ENCODE results near the gene CFAP74.

CFAP74 gene, protein sequence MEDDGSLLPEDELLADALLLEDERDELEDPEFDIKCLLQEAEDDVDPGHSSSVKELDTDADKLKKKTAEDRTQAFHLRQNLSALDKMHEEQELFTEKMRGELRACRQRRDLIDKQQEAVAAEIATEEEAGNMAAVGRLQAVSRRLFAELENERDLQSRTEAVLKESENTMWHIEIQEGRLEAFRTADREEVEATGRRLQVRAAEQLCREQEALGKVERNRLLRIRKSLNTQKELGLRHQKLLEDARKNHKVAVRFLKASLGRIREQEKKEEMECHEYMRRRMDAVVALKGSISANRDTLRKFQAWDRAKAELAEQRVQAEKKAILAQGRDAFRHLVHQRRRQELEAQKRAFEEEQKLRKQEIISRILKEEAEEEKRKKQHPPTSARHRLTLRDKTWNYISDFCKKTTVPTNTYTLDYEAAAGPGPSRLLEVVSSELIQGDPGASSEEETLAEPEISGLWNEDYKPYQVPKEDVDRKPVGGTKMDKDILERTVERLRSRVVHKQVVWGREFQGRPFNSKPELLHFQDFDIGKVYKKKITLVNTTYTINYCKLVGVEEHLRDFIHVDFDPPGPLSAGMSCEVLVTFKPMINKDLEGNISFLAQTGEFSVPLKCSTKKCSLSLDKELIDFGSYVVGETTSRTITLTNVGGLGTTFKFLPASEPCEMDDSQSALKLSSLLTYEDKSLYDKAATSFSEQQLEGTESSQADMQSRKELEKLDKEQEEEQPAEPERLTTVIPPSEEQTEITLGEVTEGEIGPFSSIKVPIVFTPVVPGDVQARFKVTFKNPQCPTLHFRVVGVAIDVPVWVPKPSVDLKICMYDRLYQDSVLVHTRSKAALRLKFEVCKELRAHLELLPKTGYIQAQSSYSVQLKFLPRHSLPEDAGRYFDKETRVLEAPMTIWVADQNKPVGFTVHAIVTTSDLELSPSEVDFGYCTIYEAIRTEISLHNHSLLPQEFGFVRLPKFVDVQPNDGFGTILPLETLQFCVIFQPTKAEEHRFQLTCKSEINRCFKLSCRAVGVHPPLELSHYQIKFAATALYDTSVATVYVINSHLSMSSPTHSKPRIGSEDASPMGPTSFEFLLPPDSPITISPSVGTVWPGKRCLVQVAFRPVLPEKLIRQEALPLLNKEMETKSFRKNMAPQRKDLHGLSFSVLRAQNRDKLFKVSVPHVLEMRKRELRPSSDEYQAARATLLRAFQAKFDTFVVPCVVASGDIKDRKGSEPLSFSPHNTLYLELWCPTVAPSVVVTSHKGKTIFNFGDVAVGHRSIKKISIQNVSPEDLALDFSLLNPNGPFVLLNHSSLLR (N-terminal part only)

DNA sequence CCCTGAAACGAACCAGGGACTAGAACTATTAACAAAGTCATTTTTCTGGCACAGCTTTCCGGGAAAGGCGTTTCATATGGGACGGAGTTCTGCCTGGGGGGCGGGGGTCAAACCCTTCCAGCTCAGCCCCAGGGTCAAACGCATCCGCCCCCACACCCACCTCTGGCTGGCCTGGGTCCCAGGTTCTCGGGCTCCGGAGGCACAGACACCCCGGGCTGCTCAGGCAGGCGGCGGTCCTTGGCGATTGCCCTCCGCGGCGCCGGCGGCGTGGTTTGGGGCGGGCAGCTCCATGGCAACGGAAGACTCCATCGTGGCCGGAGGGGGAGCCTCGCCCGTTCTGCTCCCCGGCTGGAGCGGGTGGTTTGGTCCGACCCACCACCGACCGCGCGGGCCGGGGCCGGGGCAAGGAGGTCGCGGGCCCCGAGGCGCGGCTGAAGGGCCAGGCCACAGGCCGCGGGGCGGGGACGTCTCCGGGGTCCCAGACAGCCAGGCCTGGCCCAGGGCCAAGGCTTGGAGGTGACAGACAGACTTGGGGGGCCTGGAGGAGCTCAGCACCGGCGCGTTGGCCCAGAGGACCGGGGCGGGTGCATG is at the start of gene CFAP74:
Gene CFAP74, minus strand, starts transcription at position 246 of the 591 bp plus-strand sequence. CDS start 12,830 bp downstream, outside the sequence.
- no peak within 1 kb of the TSS for H3K4me3 ChIP-seq (ENCODE audit: control insufficient read depth, low read depth, low read length)
- TF ChIP-seq, protein P1, sequence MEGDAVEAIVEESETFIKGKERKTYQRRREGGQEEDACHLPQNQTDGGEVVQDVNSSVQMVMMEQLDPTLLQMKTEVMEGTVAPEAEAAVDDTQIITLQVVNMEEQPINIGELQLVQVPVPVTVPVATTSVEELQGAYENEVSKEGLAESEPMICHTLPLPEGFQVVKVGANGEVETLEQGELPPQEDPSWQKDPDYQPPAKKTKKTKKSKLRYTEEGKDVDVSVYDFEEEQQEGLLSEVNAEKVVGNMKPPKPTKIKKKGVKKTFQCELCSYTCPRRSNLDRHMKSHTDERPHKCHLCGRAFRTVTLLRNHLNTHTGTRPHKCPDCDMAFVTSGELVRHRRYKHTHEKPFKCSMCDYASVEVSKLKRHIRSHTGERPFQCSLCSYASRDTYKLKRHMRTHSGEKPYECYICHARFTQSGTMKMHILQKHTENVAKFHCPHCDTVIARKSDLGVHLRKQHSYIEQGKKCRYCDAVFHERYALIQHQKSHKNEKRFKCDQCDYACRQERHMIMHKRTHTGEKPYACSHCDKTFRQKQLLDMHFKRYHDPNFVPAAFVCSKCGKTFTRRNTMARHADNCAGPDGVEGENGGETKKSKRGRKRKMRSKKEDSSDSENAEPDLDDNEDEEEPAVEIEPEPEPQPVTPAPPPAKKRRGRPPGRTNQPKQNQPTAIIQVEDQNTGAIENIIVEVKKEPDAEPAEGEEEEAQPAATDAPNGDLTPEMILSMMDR (IDR thresholded peaks at IDR 0.05; ENCODE audit: control insufficient read depth, insufficient read depth, low read depth, low read length, missing control alignments): no peak
- no peak for DNase-seq (ENCODE audit: low read depth)

DNA sequence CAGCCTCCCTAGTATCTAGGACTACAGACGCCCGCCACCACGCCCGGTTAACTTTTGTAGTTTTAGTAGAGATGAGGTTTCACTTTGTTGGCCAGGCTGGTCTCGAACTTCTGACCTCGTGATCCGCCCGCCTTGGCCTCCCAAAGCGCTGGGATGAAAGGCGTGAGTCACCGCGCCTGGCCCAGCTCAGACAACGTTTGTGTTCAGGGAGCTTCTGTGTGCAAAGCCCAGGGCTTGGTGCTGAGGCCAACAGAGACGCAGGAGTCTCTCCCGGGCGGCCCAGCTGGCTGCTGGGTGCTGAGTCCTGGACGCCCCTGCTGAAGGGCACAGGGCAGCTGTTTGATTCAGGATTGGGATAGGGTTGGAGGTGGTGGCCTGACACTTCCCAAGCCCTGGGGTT is 49.6 kb upstream of the CFAP74 start:
- DNase-seq (ENCODE audit: low read depth): no peak
- TF ChIP-seq, protein P1 (IDR thresholded peaks at IDR 0.05; ENCODE audit: control insufficient read depth, insufficient read depth, low read depth, low read length, missing control alignments): no peak
- no peak overlapping the region for H3K4me3 ChIP-seq (ENCODE audit: control insufficient read depth, low read depth, low read length)

DNA sequence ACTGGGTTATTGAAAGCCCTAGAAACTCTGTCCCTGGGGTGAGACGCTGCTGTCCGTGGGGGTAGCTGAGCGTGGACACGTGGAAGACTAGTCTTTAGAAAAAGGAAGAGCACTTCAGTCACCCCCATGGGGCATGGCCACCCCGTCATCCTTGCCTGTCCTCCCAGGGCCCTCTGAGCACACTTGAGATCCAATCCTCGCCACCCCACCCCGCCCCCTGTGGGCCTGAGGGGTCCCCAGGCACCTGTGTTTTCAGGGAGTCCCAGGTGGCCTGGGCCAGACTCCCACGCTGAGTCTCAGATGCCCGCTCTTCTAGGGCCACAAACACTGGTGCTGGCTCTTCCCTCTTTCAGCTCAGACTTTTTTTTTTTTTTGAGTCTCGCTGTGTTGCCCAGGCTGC is 49.2 kb upstream of the CFAP74 start:
- DNase-seq (ENCODE audit: low read depth): no peak
- H3K4me3 ChIP-seq (ENCODE audit: control insufficient read depth, low read depth, low read length): no peak overlapping the region
- TF ChIP-seq, protein P1 (IDR thresholded peaks at IDR 0.05; ENCODE audit: control insufficient read depth, insufficient read depth, low read depth, low read length, missing control alignments): no peak

DNA sequence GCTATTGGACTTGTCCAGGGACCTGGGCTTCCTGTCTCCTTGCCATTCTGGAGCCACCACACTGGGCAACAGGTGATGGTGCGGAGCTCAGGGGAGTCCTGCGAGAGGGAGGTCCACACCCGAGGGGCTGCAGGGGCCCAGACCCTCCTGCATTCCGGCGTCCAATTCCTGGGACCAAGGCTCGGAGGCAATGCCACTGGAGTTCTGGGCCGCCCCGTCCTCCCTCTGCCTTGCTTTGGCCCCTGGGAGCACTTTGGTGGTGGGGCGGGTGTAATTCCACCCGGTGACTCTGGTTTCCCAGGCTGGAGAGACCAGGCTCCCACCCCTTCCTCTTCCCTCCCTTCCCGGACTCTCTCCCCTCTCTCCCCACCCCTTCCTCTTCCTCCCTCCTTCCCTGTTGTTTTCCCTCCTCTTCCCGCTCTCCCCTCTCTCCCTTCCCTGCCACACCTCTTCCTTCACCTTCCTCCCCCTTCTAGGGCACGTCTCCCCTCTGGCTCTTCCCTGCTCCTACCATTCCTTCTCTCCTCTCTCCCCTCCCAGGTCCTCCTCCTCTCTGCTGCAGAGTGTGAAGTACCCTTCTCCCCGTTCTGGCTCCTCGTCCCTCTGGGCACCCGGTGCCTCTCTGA is 48.6 kb upstream of the CFAP74 start:
- DNase-seq (ENCODE audit: low read depth): no peak
- TF ChIP-seq, protein P1 (IDR thresholded peaks at IDR 0.05; ENCODE audit: control insufficient read depth, insufficient read depth, low read depth, low read length, missing control alignments): no peak
- no peak overlapping the region for H3K4me3 ChIP-seq (ENCODE audit: control insufficient read depth, low read depth, low read length)

DNA sequence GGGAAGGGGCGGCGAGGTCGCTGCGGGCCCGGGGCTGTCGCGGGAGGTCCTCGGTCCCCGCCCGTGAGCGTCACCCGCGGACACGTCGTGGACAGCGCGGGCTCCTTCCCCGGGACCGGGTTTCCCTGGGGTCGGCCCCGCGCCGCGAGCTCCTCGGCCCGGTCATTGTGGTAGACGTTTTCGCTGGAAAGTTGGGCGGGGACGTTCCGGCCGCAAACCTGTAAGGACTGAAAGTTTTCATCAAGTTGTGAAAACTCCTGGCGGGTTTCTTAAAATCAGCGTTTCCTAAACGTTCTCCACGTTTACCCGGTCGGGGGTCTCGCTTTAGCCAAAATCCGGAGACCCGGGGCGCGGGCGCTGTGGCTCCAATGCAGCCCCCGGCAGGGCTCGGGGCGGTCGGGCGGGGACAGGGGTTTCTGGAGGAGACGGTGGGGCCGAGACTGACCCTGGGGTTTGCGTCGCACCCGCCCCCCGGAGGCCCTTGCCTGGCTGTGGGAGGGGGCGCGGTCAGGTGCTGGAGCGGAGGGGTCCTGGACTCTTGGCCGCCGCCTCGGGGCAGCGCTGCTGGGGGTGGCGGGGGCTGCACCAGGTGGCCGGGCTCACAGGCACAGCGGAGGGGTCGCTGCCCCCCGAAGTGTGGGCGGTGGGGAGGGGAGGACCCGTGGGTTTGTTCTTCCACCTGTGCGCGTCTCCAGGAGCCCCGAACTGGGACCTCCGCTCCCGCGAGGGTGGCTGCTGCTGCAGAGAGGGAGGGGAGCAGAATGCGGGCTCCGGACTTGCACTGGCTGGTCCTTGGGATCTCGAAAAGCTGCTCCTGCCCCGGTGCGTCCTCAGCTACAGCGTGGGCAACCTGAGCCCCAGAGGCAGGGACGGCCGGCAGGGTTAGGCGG is 47.5 kb upstream of the CFAP74 start:
- no peak overlapping the region for H3K4me3 ChIP-seq (ENCODE audit: control insufficient read depth, low read depth, low read length)
- TF ChIP-seq, protein P1 (IDR thresholded peaks at IDR 0.05; ENCODE audit: control insufficient read depth, insufficient read depth, low read depth, low read length, missing control alignments): no peak
- no peak for DNase-seq (ENCODE audit: low read depth)
